Stomach (tissue), 9 donors: ENCODE measurements around the gene UST. TPM values are rescaled to one million over a fixed set of nuclear protein-coding genes. Genes with fewer than 3 reads are reported as not detected.

Source experiments
- DNase-seq, 2 donors: peaks; one replicate each; pipeline versions ENCODE4 v3.0.0 to v3.0.0-alpha.2; 2013 to 2019
- H3K27ac ChIP-seq, 5 donors: fragments of 200-600 bp in 4 of 5; sonication (generic) in 4 of 5; one replicate each; pipeline ENCODE4 v1.5.1; 2013 to 2019; ENCODE audit warnings: mild to moderate bottlenecking in 1 of 5, moderate library complexity in 1 of 5
- H3K27me3 ChIP-seq, 3 donors: fragments of 200-600 bp; sonication (generic); one replicate each; pipeline ENCODE4 v1.5.1; 2017 to 2019; ENCODE audit warnings: mixed run types in 1 of 3
- H3K36me3 ChIP-seq, 4 donors: fragments of 200-600 bp; sonication (generic); 1 replicate in 3 of 4; 2 replicates in 1 of 4; pipeline ENCODE4 v1.5.1; 2016 to 2019
- H3K4me1 ChIP-seq, 4 donors: fragments of 200-600 bp; sonication (generic); one replicate each; pipeline ENCODE4 v1.5.1; 2016 to 2019
- H3K4me3 ChIP-seq, 4 donors: fragments of 200-600 bp; sonication (generic) in 3 of 4; one replicate each; pipeline ENCODE4 v1.5.1; 2016 to 2019; ENCODE audit warnings: mild to moderate bottlenecking in 1 of 4
- H3K9me3 ChIP-seq, 4 donors: fragments of 200-600 bp; sonication (generic); one replicate each; pipeline ENCODE4 v1.5.1; 2016 to 2019
- EP300 ChIP-seq: sonication (generic); formaldehyde crosslinking; IDR thresholded peaks from one replicate; pipeline ENCODE4 v1.6.1; 2017; ENCODE audit warnings: antibody characterized with exemption
- POLR2A ChIP-seq, 4 donors: fragments of 450-650 bp; IDR thresholded peaks; one replicate each; pipeline ENCODE4 v1.6.1; 2016; ENCODE audit warnings: antibody characterized with exemption in 4 of 4, control low read depth in 2 of 4, mild to moderate bottlenecking in 1 of 4, moderate library complexity in 1 of 4
- POLR2AphosphoS5 ChIP-seq, 3 donors: sonication (generic); formaldehyde crosslinking; IDR thresholded peaks; one replicate each; pipeline ENCODE4 v1.6.1; 2016; ENCODE audit warnings: antibody characterized with exemption in 3 of 3
- WGBS, 5 donors: extraction: QIAGEN DNeasy Blood & Tissue Kit in 3 of 5; methylation state at CpG; one replicate each; pipeline versions ENCODE4 v1.1.5 to v1.1.7; 2013 to 2018; 5-methylcytosine and 5-hydroxymethylcytosine counted together
- intact Hi-C: fragments of 100-400 bp; cut with DNase I; formaldehyde crosslinking; loops from one replicate; pipeline ENCODE4 v1.15.1; 2023; ENCODE audit warnings: low total_unique reads
- polyA plus RNA-seq, 3 donors: library from polyadenylated mRNA; stranded (reverse); fragments of 200-250 nt; gene quantifications; one replicate each; pipeline ENCODE4 v1.2.3, GENCODE V29; 2013
- total RNA-seq, 5 donors: library from RNA; depleted of rRNA; stranded (reverse); fragments of >200 nt; gene quantifications; one replicate each; pipeline versions ENCODE4 v1.1.0 to v1.2.3, GENCODE V29; 2014 to 2016
- TF ChIP-seq, protein P1 (sequence below), 7 experiments: fragments of 450-650 bp in 4 of 7; fragments of 200-600 bp in 3 of 7; sonication (generic) in 3 of 7; IDR thresholded peaks; one replicate each; pipeline ENCODE4 v1.5.1; 2016 to 2019; ENCODE audit warnings: antibody characterized with exemption in 7 of 7, control low read depth in 2 of 7, mild to moderate bottlenecking in 1 of 7
- donor health status: healthy with polysubstance abuse.
- donor health status: Bipolar disorder and iron deficiency.
- donor health status: healthy.

Gene UST
- total and polyA plus RNA-seq, 8 donors, result 2.2 to 45.8 (median 8.9) TPM

DNA sequence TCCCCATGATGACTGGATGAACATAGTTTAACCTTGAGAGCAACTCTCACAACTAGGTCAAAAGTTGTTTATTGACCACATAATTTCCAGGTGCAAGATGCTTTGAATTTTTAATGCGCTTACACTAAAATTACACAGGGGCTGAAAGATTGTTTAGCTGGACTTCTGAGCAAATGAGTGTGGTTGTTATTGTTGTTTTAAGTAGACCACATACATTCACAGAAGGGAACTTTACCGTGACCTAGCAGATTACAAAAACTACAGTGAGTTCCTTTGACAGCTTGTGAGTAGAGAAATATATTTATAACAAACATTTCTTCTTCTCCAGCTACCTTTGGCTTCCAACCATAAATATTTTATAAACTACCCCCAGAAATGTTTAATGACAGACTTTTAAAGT, 178.9 kb downstream of the UST start:
- no peak for DNase-seq
- no peaks in the 10 kb centered on the region for H3K9me3 ChIP-seq
- no peaks in the 10 kb centered on the region for H3K36me3 ChIP-seq
- WGBS, 5 donors, result 78 to 89% (median 81%) methylated on average over 2 of the region's 2 CpGs
- H3K27ac ChIP-seq, result no peak overlapping the region
- H3K4me1 ChIP-seq, result no peaks in the 10 kb centered on the region
- TF ChIP-seq, protein P1, sequence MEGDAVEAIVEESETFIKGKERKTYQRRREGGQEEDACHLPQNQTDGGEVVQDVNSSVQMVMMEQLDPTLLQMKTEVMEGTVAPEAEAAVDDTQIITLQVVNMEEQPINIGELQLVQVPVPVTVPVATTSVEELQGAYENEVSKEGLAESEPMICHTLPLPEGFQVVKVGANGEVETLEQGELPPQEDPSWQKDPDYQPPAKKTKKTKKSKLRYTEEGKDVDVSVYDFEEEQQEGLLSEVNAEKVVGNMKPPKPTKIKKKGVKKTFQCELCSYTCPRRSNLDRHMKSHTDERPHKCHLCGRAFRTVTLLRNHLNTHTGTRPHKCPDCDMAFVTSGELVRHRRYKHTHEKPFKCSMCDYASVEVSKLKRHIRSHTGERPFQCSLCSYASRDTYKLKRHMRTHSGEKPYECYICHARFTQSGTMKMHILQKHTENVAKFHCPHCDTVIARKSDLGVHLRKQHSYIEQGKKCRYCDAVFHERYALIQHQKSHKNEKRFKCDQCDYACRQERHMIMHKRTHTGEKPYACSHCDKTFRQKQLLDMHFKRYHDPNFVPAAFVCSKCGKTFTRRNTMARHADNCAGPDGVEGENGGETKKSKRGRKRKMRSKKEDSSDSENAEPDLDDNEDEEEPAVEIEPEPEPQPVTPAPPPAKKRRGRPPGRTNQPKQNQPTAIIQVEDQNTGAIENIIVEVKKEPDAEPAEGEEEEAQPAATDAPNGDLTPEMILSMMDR (IDR thresholded peaks at IDR 0.05), result no peak
- TF ChIP-seq POLR2AphosphoS5 (IDR thresholded peaks at IDR 0.05), result no peak
- no peak for TF ChIP-seq EP300
- TF ChIP-seq POLR2A (IDR thresholded peaks at IDR 0.05), result no peak
- no peak overlapping the region for H3K4me3 ChIP-seq
- no peaks in the 10 kb centered on the region for H3K27me3 ChIP-seq
- intact Hi-C loops, result no loop called here

DNA sequence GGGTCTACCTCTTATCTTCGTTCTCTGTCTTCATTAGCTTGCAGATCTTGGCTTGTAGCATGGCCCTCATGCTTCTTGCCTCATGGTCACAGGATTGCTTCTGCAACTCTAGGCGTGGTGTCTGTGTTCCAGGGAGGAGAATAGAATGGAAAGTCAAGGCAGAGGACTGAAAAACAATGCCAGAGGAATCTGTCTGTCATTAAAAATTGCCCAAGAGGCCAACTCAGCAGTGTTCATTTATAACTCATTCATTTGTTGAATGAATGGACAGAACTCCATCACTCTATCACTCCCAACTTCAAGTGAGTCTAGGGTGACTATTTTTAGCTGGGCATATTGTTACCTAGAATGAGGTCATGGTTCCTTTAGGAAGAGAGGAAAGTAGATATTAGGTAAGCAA, 179.6 kb downstream of the UST start:
- WGBS, 5 donors, result 84 to 98% (median 96%) methylated on average over 2 of the region's 2 CpGs
- Histone ChIP-seq H3K27me3 (no peaks in the 10 kb centered on the region), H3K4me1 (no peaks in the 10 kb centered on the region), H3K27ac (no peak overlapping the region), H3K9me3 (no peaks in the 10 kb centered on the region), H3K36me3 (no peaks in the 10 kb centered on the region), H3K4me3 (no peak overlapping the region)
- intact Hi-C loops, result no loop called here
- TF ChIP-seq, protein P1 (IDR thresholded peaks at IDR 0.05), result no peak
- DNase-seq, result no peak

DNA sequence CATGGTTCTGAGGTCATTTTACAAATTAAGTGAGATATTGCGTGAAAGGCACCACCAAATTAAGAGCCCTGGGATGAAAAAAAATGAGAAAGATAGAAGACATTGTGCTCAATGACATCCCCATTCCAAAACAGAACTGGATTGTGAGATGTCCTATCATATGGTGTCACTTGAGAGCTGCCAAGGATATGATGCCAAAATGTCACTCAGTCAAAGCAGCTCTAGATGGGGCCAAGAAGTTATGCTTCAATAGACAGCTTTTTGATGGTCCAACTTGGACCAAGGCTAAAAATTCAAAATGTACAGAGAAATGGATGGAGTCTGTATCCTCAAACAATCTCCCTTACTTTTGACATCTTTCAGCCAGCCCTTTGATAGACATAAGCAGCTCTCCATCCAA, 180.8 kb downstream of the UST start:
- no peak overlapping the region for H3K4me3 ChIP-seq
- no peaks in the 10 kb centered on the region for H3K9me3 ChIP-seq
- 93 to 97% (median 97%) methylated on average over 1 of the region's 1 CpG for WGBS, 5 donors
- no peak for DNase-seq
- H3K27ac ChIP-seq, result no peak overlapping the region
- intact Hi-C loops, result no loop called here
- no peaks in the 10 kb centered on the region for H3K27me3 ChIP-seq
- no peaks in the 10 kb centered on the region for H3K36me3 ChIP-seq
- no peak for TF ChIP-seq POLR2A (IDR thresholded peaks at IDR 0.05)
- TF ChIP-seq, protein P1 (IDR thresholded peaks at IDR 0.05), result no peak
- no peak for TF ChIP-seq POLR2AphosphoS5 (IDR thresholded peaks at IDR 0.05)
- TF ChIP-seq EP300, result no peak
- H3K4me1 ChIP-seq, result no peaks in the 10 kb centered on the region

DNA sequence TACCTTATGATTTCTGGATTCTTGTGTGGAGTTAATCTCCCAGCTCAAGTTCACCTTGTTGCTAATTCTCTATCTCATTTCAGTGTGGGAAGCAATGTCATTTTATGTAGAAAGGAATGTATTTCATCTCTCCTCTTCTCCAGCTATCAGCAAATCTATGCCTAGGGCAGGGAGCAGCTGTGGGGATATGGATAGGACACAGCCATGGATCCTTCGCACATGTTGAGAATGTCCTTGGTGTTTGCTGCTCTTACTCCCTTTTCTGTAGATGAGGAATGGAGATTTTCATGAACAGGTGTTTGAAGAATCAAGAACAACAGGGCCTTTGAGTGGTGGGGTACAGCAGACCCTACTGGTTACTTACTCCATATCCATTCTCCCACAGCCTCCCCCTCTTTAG, 182.0 kb downstream of the UST start:
- no peak for TF ChIP-seq POLR2AphosphoS5 (IDR thresholded peaks at IDR 0.05)
- no peak for TF ChIP-seq EP300
- no peak for TF ChIP-seq POLR2A (IDR thresholded peaks at IDR 0.05)
- TF ChIP-seq, protein P1 (IDR thresholded peaks at IDR 0.05), result no peak

DNA sequence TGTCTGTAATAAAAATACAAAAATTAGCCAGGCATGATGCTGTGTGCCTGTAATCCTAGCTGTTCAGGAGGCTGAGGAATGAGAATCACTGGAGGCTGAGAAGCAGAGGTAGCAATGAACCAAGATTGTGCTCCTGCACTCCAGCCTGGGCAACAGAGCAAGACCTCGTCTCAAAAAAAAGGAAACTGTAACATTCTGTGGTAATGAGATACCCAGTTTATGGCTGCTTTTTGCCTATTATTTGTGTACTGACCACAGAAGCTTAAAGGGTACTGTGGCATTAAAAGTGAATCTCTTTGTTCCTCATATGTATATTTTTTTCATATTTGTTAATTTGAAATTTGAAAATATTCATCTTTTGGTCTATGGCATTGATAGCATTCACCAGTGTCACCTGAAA, 185.4 kb downstream of the UST start:
- 74 to 92% (median 87%) methylated on average over 1 of the region's 1 CpG for WGBS, 5 donors
- no peak for DNase-seq
- intact Hi-C loops, result no loop called here
- H3K36me3 ChIP-seq, result no peaks in the 10 kb centered on the region
- no peaks in the 10 kb centered on the region for H3K27me3 ChIP-seq
- H3K9me3 ChIP-seq, result no peaks in the 10 kb centered on the region
- no peak overlapping the region for H3K4me3 ChIP-seq
- TF ChIP-seq EP300 (no peak), POLR2A (IDR thresholded peaks at IDR 0.05) (no peak), POLR2AphosphoS5 (IDR thresholded peaks at IDR 0.05) (no peak)
- TF ChIP-seq, protein P1 (IDR thresholded peaks at IDR 0.05), result no peak
- peaks cover 0 to 17% (median 8%) of the 10 kb centered on the region in 4 donors for H3K4me1 ChIP-seq
- no peak overlapping the region for H3K27ac ChIP-seq

More for the DNA sequence above, 182.0 kb downstream of the UST start:
- no peak for DNase-seq
- no peaks in the 10 kb centered on the region for H3K9me3 ChIP-seq
- intact Hi-C loops, result no loop called here
- H3K27me3 ChIP-seq, result no peaks in the 10 kb centered on the region
- 93 to 100% (median 100%) methylated on average over 1 of the region's 1 CpG for WGBS, 5 donors
- no peak overlapping the region for H3K4me3 ChIP-seq
- no peak overlapping the region for H3K27ac ChIP-seq
- H3K4me1 ChIP-seq, result no peaks in the 10 kb centered on the region
- H3K36me3 ChIP-seq, result no peaks in the 10 kb centered on the region
